Ovary (tissue), 3 donors: ENCODE measurements around the gene TM4SF18.

Experiments used
- POLR2A ChIP-seq: fragments of 450-650 bp; IDR thresholded peaks from one replicate; pipeline ENCODE4 v1.6.1; 2017; ENCODE audit warnings: antibody characterized with exemption, mild to moderate bottlenecking, moderate library complexity
- TF ChIP-seq, protein P1 (sequence below), 3 donors: fragments of 450-650 bp in 2 of 3; fragments of 200-600 bp in 1 of 3; IDR thresholded peaks; one replicate each; pipeline versions ENCODE4 v1.5.1 to v1.8.0; 2016 to 2022; ENCODE audit warnings: antibody characterized with exemption in 3 of 3, mild to moderate bottlenecking in 1 of 3
- donor health status: DM: no; HTN: no; CAD: no.

DNA sequence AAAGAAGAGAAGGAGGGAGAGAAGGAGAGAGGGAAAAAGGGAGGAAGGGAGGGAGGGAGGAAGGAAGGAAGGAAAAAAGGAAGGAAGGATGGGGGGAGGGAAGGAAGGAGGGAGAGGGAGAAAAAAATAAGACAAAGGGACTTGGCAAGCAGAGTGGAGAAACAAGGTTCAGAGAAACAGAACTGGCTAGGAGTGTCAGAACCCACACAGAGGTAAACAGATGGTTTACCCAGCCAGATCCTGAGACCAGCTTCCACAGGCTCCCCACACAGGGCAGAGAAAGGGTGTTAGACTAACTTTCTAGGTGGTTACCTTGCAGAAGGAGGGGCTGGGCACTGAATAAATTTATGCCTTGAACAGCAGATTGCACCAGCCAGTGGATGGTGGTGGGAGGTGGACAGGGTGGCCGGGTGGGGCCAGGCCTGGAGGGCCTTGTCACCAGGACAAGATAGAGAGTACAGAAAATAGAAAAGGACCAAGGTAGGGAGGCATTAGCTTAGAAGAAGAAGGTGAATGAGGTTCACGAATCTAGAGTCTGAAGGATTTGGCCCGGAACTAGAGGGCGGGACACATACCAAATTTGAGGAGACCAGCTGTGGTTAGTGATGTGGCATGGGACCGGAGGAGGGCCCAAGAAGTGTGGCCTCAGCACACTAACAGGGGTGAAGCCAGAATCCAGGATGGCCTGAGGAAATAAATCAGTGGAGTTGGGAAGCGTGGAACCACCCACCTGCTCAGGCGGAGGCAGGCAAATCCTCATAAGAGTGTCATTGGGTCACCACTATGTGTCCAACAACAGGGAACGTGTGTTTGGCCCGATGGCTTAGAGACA, 45.3 kb upstream of the TM4SF18 start:
- TF ChIP-seq, protein P1, sequence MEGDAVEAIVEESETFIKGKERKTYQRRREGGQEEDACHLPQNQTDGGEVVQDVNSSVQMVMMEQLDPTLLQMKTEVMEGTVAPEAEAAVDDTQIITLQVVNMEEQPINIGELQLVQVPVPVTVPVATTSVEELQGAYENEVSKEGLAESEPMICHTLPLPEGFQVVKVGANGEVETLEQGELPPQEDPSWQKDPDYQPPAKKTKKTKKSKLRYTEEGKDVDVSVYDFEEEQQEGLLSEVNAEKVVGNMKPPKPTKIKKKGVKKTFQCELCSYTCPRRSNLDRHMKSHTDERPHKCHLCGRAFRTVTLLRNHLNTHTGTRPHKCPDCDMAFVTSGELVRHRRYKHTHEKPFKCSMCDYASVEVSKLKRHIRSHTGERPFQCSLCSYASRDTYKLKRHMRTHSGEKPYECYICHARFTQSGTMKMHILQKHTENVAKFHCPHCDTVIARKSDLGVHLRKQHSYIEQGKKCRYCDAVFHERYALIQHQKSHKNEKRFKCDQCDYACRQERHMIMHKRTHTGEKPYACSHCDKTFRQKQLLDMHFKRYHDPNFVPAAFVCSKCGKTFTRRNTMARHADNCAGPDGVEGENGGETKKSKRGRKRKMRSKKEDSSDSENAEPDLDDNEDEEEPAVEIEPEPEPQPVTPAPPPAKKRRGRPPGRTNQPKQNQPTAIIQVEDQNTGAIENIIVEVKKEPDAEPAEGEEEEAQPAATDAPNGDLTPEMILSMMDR (IDR thresholded peaks at IDR 0.05), result no peak
- TF ChIP-seq POLR2A, result no peak
